ENCODE measurements around the gene BCL2L14.
A peak's percentile ranks its signal among the peaks of the same experiment; 100 is the strongest.

The BCL2L14 gene

GRCh38 chr12:12064596-12064995, 6.1 kb upstream of the BCL2L14 start:
- no peak for DNase-seq

GRCh38 chr12:12068751-12069150, 2.0 kb upstream of the BCL2L14 start:
- DNase-seq, result no peak

GRCh38 chr12:12069821-12070548, 754 bp upstream of the BCL2L14 start:
- DNase-seq, result no peak

DNA sequence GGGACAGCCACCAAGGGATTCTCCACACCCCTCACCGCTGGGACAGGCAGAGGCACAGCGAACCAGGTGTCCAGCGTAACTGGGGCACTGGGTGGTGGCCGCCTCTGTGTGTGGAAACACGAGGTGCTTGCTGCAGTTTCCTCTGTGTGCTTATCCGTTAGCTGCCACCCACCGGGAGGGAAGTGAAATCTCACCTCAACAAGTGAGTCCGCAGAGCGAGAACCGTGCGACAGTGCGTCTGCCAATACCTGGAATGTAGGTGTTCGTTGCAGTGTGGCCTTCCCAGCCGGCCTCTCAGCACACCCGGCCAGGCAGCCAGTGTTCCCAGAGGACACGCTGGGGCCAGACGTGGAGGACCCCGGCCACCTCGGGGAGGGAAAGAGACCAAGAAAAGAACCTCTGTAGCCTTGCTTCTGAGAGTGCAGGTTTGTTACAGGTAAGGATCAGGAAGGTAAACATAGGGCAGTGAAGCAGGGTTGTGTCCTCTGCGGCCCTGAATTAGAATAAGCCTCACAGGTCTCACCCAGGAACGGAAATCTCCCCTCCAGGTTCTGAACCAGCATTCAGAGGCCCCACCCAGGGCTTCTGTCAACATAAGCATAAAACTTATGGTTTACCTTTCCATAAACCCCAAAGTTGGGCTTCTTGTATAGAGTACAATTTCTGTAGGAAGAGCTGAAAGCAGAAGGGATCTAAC, 1.5 kb downstream of the BCL2L14 start:
- peak; percentile 41 for DNase-seq

DNA sequence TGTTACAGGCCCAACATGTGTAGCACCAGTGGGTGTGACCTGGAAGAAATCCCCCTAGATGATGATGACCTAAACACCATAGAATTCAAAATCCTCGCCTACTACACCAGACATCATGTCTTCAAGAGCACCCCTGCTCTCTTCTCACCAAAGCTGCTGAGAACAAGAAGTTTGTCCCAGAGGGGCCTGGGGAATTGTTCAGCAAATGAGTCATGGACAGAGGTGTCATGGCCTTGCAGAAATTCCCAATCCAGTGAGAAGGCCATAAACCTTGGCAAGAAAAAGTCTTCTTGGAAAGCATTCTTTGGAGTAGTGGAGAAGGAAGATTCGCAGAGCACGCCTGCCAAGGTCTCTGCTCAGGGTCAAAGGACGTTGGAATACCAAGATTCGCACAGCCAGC, 8.6 kb downstream of the BCL2L14 start:
- DNase-seq, result no peak

DNA sequence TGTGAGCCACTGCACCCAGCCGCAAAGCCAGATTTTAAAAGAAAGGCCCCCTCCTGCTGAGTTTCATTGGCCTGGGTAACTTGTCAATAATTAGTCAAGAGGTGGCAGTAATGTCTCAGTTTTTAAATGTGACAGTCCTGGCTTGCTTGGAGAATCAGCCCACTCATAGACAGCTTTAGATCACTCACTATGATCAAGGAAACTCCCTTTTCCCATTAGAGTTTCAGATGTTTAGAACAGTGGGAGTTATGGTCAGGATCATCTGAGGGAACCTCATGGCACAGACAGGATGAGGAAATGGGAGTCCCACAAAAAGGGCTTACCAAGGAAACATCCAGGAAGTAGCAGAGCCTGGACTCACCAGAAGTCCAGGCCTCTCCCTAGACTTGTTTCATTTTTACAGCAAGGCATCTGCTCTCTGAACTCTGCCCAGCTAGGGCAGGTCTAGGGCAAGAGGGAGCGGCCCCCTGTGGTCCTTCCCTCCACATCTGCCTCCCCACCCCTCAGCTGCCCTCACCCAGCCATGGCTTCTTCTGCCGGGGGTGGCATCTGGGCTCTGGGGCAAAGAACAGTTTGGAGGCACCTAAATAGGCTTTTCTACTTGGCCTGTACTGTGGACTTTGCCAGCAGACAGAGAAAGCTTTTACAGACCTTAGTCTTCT, 11.2 kb downstream of the BCL2L14 start:
- peak; percentile 31 for DNase-seq

GRCh38 chr12:12083688-12084087, 12.9 kb downstream of the BCL2L14 start:
- no peak for DNase-seq

GRCh38 chr12:12086362-12086761, 15.6 kb downstream of the BCL2L14 start:
- no peak for DNase-seq

DNA sequence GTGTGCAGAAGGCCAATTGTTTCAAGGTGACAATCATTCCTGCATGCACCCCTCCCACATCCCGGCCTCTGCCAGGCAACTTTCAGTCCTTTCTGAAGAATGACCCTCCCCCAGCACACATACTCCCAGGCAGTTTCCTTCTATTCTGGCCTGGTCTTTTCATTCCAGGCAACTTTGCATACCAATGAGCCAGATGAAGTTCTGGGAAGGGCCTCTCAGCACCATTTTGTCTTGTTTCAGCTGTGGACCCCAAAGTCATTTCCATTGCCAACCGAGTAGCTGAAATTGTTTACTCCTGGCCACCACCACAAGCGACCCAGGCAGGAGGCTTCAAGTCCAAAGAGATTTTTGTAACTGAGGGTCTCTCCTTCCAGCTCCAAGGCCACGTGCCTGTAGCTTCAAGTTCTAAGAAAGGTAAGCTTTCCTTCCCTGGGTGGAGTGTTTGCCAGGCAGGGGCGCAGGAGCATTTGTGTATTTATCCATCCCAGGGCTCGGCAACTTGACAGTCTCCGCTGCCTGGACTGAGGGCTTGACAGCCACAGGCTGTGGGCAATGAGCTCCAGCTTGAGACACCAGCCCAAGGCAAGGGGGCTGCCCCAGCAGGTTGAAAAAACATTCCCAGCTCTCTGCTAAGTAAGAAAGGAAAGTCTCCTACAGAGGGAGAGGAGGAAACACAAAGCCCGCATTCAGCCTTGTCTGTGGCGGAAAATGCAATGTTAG, 16.4 kb downstream of the BCL2L14 start:
- DNase-seq, result no peak

- no peak for DNase-seq
These were observed 16.9 kb downstream of the BCL2L14 start for GRCh38 chr12:12087693-12088034.

DNA sequence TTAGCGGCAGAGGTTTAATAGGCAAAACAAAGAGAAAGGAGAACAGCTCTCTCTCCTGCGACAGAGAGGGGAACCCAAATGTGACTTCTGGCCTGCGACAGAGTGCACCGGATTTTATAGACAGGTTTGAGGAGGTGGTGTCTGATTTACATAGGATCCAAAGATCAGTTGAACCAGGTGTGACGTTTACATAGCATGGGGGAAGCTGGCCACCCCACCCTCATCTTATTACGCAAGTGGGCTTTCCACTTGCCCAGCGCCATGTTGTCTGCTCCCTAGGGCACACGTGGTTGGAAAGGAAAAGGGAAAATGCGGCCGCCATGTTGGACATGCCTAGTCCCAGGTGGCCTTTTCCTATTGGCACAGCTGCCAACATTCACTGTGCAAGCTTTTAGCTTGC, 17.4 kb downstream of the BCL2L14 start:
- no peak for DNase-seq

GRCh38 chr12:12088761-12089160, 18.0 kb downstream of the BCL2L14 start:
- DNase-seq, result no peak

- DNase-seq, result no peak
These were observed 20.3 kb downstream of the BCL2L14 start for GRCh38 chr12:12091071-12091470.

- DNase-seq, result no peak
These were observed 21.4 kb downstream of the BCL2L14 start for GRCh38 chr12:12091977-12092663.

GRCh38 chr12:12094481-12094880, 23.7 kb downstream of the BCL2L14 start:
- no peak for DNase-seq

GRCh38 chr12:12095021-12095420, 24.3 kb downstream of the BCL2L14 start:
- no peak for DNase-seq

DNA sequence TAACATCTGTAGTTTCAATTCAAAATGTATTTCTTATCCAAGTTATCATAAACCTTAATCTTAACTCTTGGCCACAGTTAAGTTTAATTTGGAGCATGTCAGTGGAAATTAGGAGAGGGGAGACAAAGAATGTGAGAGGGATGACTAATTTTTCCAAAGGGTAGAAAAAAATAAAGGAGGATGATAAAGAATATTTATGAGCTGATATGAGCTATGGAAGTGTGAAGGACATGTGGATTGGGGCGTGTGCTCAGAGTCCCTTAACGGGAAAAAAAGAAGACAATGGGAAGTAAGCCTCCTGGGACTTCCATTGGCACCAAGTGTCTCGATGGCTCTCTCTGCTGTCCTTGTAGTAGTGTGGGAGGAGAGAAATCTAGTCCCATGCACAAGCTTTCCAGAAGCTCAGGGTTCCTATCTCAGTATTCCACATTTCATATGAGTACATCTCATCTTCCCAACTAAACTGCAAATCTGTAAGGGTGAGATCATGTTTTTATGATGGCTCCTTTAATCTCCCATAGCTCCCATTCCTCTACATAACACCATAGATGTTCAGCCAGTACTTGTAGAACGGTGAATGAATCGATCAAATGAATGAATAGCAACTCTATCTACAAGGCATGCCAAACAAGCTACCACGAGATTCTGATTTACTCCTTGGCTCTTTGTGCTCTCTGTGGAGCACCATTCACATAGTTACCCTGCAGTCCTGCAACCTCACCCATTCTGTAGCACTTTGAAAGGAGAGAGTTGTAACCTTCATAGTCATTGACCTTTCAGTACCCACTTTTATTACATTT, 27.4 kb downstream of the BCL2L14 start:
- no peak for DNase-seq

DNA sequence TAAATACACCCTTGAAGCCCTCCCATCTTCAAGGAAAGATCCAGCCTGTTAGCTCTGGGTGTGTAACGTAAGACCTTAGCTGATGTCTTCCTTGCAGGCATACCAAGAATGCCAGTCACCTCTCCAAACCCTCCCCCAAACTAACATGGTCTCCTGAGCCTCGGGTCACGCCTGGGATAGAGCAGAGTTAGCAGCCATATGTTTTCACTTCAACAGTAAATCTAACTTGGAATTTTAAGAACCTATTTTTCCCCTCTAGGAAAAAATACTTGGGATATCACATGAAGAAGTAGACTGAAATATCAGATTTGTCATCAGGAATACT, 27.9 kb downstream of the BCL2L14 start:
- no peak for DNase-seq

DNA sequence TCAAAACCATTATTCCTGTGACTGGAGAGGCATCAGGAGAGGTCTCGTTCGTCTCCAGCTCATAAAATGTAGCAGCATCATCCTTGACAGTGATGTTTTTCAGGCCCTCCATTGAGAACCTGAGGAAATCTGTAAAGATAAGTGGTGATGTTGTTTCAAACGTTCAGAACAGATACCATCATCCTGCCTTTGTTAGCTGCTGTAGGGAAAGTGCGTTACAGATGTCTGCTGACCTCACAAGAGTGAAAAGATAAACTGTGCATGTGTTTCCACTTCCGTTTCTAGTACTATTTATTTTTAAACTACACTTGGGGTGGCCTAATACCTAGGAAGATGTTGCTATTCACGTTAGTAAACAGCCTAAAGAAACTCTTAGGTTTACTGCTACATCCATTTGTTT, 28.4 kb downstream of the BCL2L14 start:
- no peak for DNase-seq

- no peak for DNase-seq
These were observed 36.9 kb downstream of the BCL2L14 start for GRCh38 chr12:12107678-12108077.

- no peak for DNase-seq
These were observed 37.8 kb downstream of the BCL2L14 start for GRCh38 chr12:12108441-12109058.

All from CD4-positive, alpha-beta T cell treated with Interleukin-17A for 1 hour (primary cell).